GM12874 (cell line): Measurements from ENCODE around the gene NAPB.

Experiments used
- CTCF ChIP-seq: IDR thresholded peaks from 2 replicates; pipeline ENCODE4 v1.5.1; 2011; ENCODE audit warnings: low read depth, mild to moderate bottlenecking, control low read depth, low read length, moderate library complexity; ENCODE audit not compliant: insufficient read depth

NAPB gene

GRCh38 chr20:23453549-23454543 lies 32.6 kb upstream of the NAPB start:
- TF ChIP-seq CTCF: no peak

- no peak for TF ChIP-seq CTCF
These were observed 31.5 kb upstream of the NAPB start, which contains the start of gene CST11 for GRCh38 chr20:23452776-23453175. Gene CST11, minus strand, starts transcription at chr20:23452876. Its CDS starts 65 bp downstream, at chr20:23452811.

GRCh38 chr20:23451956-23452487 lies 30.7 kb upstream of the NAPB start:
- TF ChIP-seq CTCF: no peak

GRCh38 chr20:23450877-23451276 lies 29.6 kb upstream of the NAPB start:
- TF ChIP-seq CTCF: no peak

GRCh38 chr20:23449421-23449820 lies 28.1 kb upstream of the NAPB start:
- TF ChIP-seq CTCF: no peak

- no peak for TF ChIP-seq CTCF
These were observed 26.9 kb upstream of the NAPB start for GRCh38 chr20:23448167-23448566.

GRCh38 chr20:23446505-23446904 lies 25.2 kb upstream of the NAPB start:
- TF ChIP-seq CTCF: peak; percentile 65
